ENCODE measurements around the gene ATP2B3. TPM values are rescaled to one million over a fixed set of nuclear protein-coding genes. Genes with fewer than 3 reads are reported as not detected.

The ATP2B3 gene
- total RNA-seq, 1 donor from 2014 or later = 0.83 TPM

GRCh38 chrX:153592091-153592833 lies 74.8 kb downstream of the ATP2B3 start:
- Mint-ChIP-seq H3K27me3 (ENCODE audit: low read depth) (no peaks in the 10 kb centered on the region), H3K4me3 (no peak overlapping the region), H3K4me1 (no peaks in the 10 kb centered on the region), H3K27ac (no peak overlapping the region), H3K36me3 (peaks cover 20% of the 10 kb centered on the region), H3K9me3 (peaks cover 4% of the 10 kb centered on the region)
- no peak for DNase-seq (ENCODE audit: low spot score in 2 of 2, unreplicated experiment in 2 of 2)
- TF ChIP-seq, protein P1, sequence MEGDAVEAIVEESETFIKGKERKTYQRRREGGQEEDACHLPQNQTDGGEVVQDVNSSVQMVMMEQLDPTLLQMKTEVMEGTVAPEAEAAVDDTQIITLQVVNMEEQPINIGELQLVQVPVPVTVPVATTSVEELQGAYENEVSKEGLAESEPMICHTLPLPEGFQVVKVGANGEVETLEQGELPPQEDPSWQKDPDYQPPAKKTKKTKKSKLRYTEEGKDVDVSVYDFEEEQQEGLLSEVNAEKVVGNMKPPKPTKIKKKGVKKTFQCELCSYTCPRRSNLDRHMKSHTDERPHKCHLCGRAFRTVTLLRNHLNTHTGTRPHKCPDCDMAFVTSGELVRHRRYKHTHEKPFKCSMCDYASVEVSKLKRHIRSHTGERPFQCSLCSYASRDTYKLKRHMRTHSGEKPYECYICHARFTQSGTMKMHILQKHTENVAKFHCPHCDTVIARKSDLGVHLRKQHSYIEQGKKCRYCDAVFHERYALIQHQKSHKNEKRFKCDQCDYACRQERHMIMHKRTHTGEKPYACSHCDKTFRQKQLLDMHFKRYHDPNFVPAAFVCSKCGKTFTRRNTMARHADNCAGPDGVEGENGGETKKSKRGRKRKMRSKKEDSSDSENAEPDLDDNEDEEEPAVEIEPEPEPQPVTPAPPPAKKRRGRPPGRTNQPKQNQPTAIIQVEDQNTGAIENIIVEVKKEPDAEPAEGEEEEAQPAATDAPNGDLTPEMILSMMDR (IDR thresholded peaks at IDR 0.05; ENCODE audit: unreplicated experiment) = no peak

DNA sequence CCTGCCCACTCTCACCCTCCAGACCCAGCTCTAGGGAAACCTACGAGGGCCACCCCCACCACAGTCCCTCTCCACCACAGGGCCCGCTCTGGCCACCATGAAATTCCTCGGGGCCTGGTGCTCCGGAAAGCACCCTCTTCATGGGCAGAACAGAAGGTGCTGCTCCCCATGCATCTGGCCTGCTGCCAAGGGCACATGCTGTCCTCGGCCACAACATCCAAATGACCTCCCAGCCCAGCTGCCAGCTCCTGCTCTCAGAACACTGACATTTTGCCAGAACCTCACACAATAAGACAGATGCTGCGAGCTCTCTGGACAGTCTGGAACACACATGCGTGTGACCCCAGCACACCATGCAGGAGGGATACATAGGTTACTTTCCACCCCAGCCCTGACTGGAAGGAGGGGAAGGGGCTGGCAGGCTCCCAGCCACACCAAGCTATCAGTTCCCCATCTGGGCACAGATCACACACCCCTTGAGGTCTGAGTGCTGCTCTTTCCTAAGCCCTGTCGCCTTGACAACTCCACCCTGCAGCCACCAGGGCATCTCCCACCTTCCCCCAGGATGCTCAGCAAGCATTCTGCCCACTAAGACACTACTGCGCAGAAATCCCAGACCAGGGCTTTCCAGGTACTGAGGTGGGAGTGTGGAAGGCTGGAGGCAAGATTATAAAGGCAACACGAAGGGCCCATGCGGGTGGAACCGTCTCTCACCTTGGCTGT lies 75.7 kb downstream of the ATP2B3 start:
- TF ChIP-seq, protein P1 (IDR thresholded peaks at IDR 0.05; ENCODE audit: unreplicated experiment) = no peak
- Mint-ChIP-seq H3K27ac (no peak overlapping the region), H3K36me3 (peaks cover 20% of the 10 kb centered on the region), H3K27me3 (ENCODE audit: low read depth) (no peaks in the 10 kb centered on the region), H3K9me3 (peaks cover 12% of the 10 kb centered on the region), H3K4me1 (no peaks in the 10 kb centered on the region), H3K4me3 (no peak overlapping the region)
- no peak for DNase-seq (ENCODE audit: low spot score in 2 of 2, unreplicated experiment in 2 of 2)

GRCh38 chrX:153593811-153594500 lies 76.5 kb downstream of the ATP2B3 start:
- peaks cover 12% of the 10 kb centered on the region for H3K9me3 Mint-ChIP-seq
- TF ChIP-seq, protein P1 (IDR thresholded peaks at IDR 0.05; ENCODE audit: unreplicated experiment) = no peak
- H3K4me3 Mint-ChIP-seq = no peak overlapping the region
- peaks cover 20% of the 10 kb centered on the region for H3K36me3 Mint-ChIP-seq
- peaks cover 2% of the 10 kb centered on the region for H3K4me1 Mint-ChIP-seq
- no peak overlapping the region for H3K27ac Mint-ChIP-seq
- no peak for DNase-seq (ENCODE audit: low spot score in 2 of 2, unreplicated experiment in 2 of 2)
- H3K27me3 Mint-ChIP-seq (ENCODE audit: low read depth) = no peaks in the 10 kb centered on the region

- peaks cover 9% of the 10 kb centered on the region for H3K4me1 Mint-ChIP-seq
- TF ChIP-seq, protein P1 (IDR thresholded peaks at IDR 0.05; ENCODE audit: unreplicated experiment) = no peak
- peaks cover 18% of the 10 kb centered on the region for H3K36me3 Mint-ChIP-seq
- H3K27ac Mint-ChIP-seq = no peak overlapping the region
- DNase-seq (ENCODE audit: low spot score in 2 of 2, unreplicated experiment in 2 of 2) = no peak
- peaks cover 12% of the 10 kb centered on the region for H3K9me3 Mint-ChIP-seq
- no peak overlapping the region for H3K4me3 Mint-ChIP-seq
- no peaks in the 10 kb centered on the region for H3K27me3 Mint-ChIP-seq (ENCODE audit: low read depth)
These were observed 77.9 kb downstream of the ATP2B3 start for GRCh38 chrX:153595387-153595786.

DNA sequence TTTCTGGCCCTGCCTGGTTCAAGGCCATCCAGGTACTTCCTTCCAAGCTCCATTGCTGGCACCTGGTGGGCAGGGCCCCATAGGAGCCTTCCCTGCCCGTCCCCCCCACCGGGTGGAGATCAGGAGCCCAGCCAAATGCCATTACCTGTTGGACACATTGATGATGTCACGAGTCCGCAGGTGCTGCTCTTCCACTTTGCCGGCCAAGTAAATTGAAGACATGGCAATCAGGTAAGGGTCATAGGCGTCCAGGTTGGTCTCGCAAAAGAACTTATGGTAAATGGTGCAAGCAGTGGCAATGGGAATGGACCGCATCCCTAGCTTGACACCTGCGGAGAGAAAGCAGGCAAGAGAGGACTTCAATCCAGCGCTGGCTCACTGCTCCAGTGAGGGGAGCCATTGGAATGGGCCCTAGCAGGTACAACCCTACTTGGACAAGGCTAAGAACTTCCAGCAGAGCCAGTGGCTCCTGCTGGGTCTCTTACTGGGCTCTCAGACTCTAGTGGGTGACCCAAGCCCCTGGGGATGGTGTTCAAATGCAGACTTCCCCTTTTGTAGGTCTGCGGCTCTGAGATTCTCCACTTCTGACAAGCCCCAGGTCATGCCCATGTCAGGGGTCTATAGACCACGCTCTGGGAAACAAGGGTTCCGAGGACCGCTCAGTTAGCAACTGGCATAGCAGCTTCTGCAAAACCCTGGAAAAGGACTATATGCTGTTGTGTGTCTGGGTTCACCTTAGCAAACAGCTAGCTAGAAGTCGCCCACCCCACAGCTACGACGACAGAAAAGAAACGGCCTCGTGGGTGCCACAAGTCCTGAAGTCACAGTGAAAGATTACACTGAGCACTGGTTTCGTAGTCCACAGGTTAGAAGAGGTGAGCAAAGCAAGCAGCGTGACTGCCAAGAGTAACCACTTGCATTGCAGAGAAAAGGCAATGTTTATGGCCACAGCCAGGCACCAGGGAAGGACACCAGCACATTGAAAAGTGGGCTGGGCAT lies 78.7 kb downstream of the ATP2B3 start:
- TF ChIP-seq, protein P1 (IDR thresholded peaks at IDR 0.05; ENCODE audit: unreplicated experiment) = no peak
- DNase-seq (ENCODE audit: low spot score in 2 of 2, unreplicated experiment in 2 of 2) = no peak
- Mint-ChIP-seq H3K4me1 (peaks cover 12% of the 10 kb centered on the region), H3K27me3 (ENCODE audit: low read depth) (no peaks in the 10 kb centered on the region), H3K9me3 (peaks cover 12% of the 10 kb centered on the region), H3K4me3 (no peak overlapping the region), H3K27ac (no peak overlapping the region), H3K36me3 (peaks cover 17% of the 10 kb centered on the region)
